HL-60 (cell line): ENCODE data around the gene RBM15B.

Experiments used
- CTCF ChIP-seq: IDR thresholded peaks from one replicate; pipeline ENCODE4 v1.5.1; 2011; ENCODE audit warnings: low read length, control low read depth, inconsistent platforms; ENCODE audit not compliant: insufficient read depth
- POLR2AphosphoS5 ChIP-seq: IDR thresholded peaks from 2 replicates; pipeline ENCODE4 v1.6.1; 2012; ENCODE audit warnings: low read depth
- SPI1 ChIP-seq: IDR thresholded peaks from 2 replicates; pipeline ENCODE4 v1.6.1; 2012; ENCODE audit warnings: low read depth, mild to moderate bottlenecking, borderline replicate concordance

- TF ChIP-seq CTCF (no peak), SPI1 (no peak), POLR2AphosphoS5 (no peak)
Measured at GRCh38 chr3:51350751-51351150, 40.3 kb upstream of the RBM15B start.
